ENCODE data around the gene COPS8. TPM values are rescaled to one million over a fixed set of nuclear protein-coding genes. Genes with fewer than 3 reads are reported as not detected.

COPS8 gene
- total and polyA plus RNA-seq, 2 of the 8 experiments (the other 6 are each of a cell fraction or from before 2014, with no cell fraction given): 59.3 to 67.5 TPM

GRCh38 chr2:237057107-237057506 lies 28.6 kb upstream of the COPS8 start:
- no peak overlapping the region for H4K91ac ChIP-seq (replicated peaks; ENCODE audit: insufficient read length, low read length)
- H3K23me2 ChIP-seq (ENCODE audit: low read depth, low read length): no peaks in the 10 kb centered on the region
- ChIA-PET POLR2A (ENCODE audit: partially characterized antibody) (no interaction called here), CTCF (ENCODE audit: partially characterized antibody) (no interaction called here)
- no peaks in the 10 kb centered on the region for H4K20me1 ChIP-seq (replicated peaks in 1 of 2; ENCODE audit: control insufficient read depth in 1 of 2, insufficient read depth in 2 of 2, low read length in 2 of 2)
- no peak overlapping the region for H2BK12ac ChIP-seq (ENCODE audit: low read depth, low read length)
- no peak overlapping the region for H3K56ac ChIP-seq (replicated peaks; ENCODE audit: insufficient read length, low read depth, low read length)
- 90% methylated on average over 5 of the region's 5 CpGs; no CpG with 5 or more reads in 1 of the 2 experiments for WGBS, 2 experiments (ENCODE audit: extremely low coverage in 1 of 2, insufficient coverage in 1 of 2, insufficient read length in 1 of 2, insufficient replicate concordance in 2 of 2, low coverage in 1 of 2, low lambda C conversion rate in 2 of 2, missing lambda C conversion rate in 1 of 2)
- no peak overlapping the region for H3K4ac ChIP-seq (replicated peaks; ENCODE audit: insufficient read length, low read depth, low read length)
- no peak overlapping the region for H3K4me3 ChIP-seq (ENCODE audit: extremely low read depth in 1 of 4, insufficient read depth in 2 of 4, low read depth in 3 of 4, low read length in 4 of 4)
- no peak overlapping the region for H2AK5ac ChIP-seq (ENCODE audit: low read depth, low read length)
- no peak overlapping the region for H2AFZ ChIP-seq (ENCODE audit: low read length)
- no peak overlapping the region for H2BK20ac ChIP-seq (ENCODE audit: low read length)
- H3K14ac ChIP-seq (ENCODE audit: insufficient read length): no peak overlapping the region
- no peak overlapping the region for H2BK5ac ChIP-seq (ENCODE audit: low read depth, low read length)
- H3K9ac ChIP-seq (replicated peaks in 1 of 4; ENCODE audit: extremely low read depth in 1 of 4, low read depth in 3 of 4, low read length in 3 of 4): no peak overlapping the region
- no peak overlapping the region for H3K18ac ChIP-seq (ENCODE audit: extremely low read depth, low read length)
- no peak for DNase-seq (ENCODE audit: low read depth in 1 of 2, low spot score in 2 of 2)
- TF ChIP-seq BCL11A (IDR thresholded peaks at IDR 0.05; ENCODE audit: low read depth in 2 of 2, low read length in 2 of 2) (no peak), SRF (IDR thresholded peaks at IDR 0.05; ENCODE audit: low read depth, low read length) (no peak), E2F6 (IDR thresholded peaks at IDR 0.05) (no peak), NANOG (IDR thresholded peaks at IDR 0.05; ENCODE audit: insufficient read depth, low read depth, low read length, poor library complexity, severe bottlenecking) (no peak), BACH1 (IDR thresholded peaks at IDR 0.05; ENCODE audit: low read length) (no peak), CHD2 (IDR thresholded peaks at IDR 0.05; ENCODE audit: low read length) (no peak), ZNF274 (IDR thresholded peaks at IDR 0.05; ENCODE audit: borderline replicate concordance, extremely low read depth, low read length) (no peak), CBX5 (IDR thresholded peaks at IDR 0.05; ENCODE audit: low read depth, low read length) (no peak), BRCA1 (IDR thresholded peaks at IDR 0.05; ENCODE audit: low read depth, low read length) (no peak), JUN (IDR thresholded peaks at IDR 0.05; ENCODE audit: low read depth, low read length) (no peak)
- no peak overlapping the region for H3K4me2 ChIP-seq (ENCODE audit: insufficient read depth in 1 of 2, low read depth in 2 of 2, low read length in 2 of 2)
- no peak overlapping the region for H4K8ac ChIP-seq (ENCODE audit: extremely low read depth, insufficient read depth, low read length)
- no peaks in the 10 kb centered on the region for H3K9me3 ChIP-seq (ENCODE audit: insufficient read depth in 2 of 2, low read depth in 1 of 2, low read length in 1 of 2)
- H2BK15ac ChIP-seq (ENCODE audit: low read length): no peak overlapping the region
- no peak overlapping the region for H3K23ac ChIP-seq (ENCODE audit: insufficient read length)
- no peak for FAIRE-seq
- H3K79me2 ChIP-seq (ENCODE audit: control insufficient read depth in 1 of 2, insufficient read depth in 2 of 2, low read length in 2 of 2): no peaks in the 10 kb centered on the region
- H3K36me3 ChIP-seq (ENCODE audit: control insufficient read depth in 2 of 4, insufficient read depth in 4 of 4, low read length in 3 of 4): no peaks in the 10 kb centered on the region
- H3K27ac ChIP-seq (ENCODE audit: low read depth, low read length): no peak overlapping the region
- peaks cover 0 to 2% (median under 1%) of the 10 kb centered on the region in 4 experiments; a peak in 1 of 7 replicates for H3K4me1 ChIP-seq (replicated peaks in 1 of 4; ENCODE audit: control insufficient read depth in 3 of 4, insufficient read depth in 4 of 4, low read length in 3 of 4)
- H3K79me1 ChIP-seq (ENCODE audit: low read depth, low read length): no peaks in the 10 kb centered on the region
- H2BK120ac ChIP-seq (replicated peaks; ENCODE audit: low read depth, low read length): no peak overlapping the region
- no peaks in the 10 kb centered on the region for H3K27me3 ChIP-seq (replicated peaks in 1 of 4; ENCODE audit: control insufficient read depth in 3 of 4, extremely low read depth in 1 of 4, insufficient read depth in 3 of 4, low read length in 3 of 4)
- H4K5ac ChIP-seq (ENCODE audit: insufficient read length, low read depth, low read length): no peak overlapping the region

All from H1 (cell line).